Measurements from ENCODE around the gene OSER1.

OSER1 gene

GRCh38 chr20:44219170-44219730 is 8.7 kb upstream of the OSER1 start:
- no peak for TF ChIP-seq CTCF (IDR thresholded peaks at IDR 0.05; ENCODE audit: control insufficient read depth, extremely low read depth, insufficient read depth)
- H3K4me3 ChIP-seq (ENCODE audit: low read depth, low read length), result no peak overlapping the region
- DNase-seq (ENCODE audit: low read depth), result no peak

GRCh38 chr20:44218446-44218845 is 7.9 kb upstream of the OSER1 start:
- H3K4me3 ChIP-seq (ENCODE audit: low read depth, low read length), result no peak overlapping the region
- DNase-seq (ENCODE audit: low read depth), result no peak
- no peak for TF ChIP-seq CTCF (IDR thresholded peaks at IDR 0.05; ENCODE audit: control insufficient read depth, extremely low read depth, insufficient read depth)

GRCh38 chr20:44217342-44218092 is 6.9 kb upstream of the OSER1 start:
- TF ChIP-seq CTCF (IDR thresholded peaks at IDR 0.05; ENCODE audit: control insufficient read depth, extremely low read depth, insufficient read depth), result peak; percentile 97
- peak; percentile 49 for DNase-seq (ENCODE audit: low read depth)

GRCh38 chr20:44215125-44215524 is 4.6 kb upstream of the OSER1 start:
- H3K4me3 ChIP-seq (ENCODE audit: low read depth, low read length), result no peak overlapping the region
- peak; percentile 89 for TF ChIP-seq CTCF (IDR thresholded peaks at IDR 0.05; ENCODE audit: control insufficient read depth, extremely low read depth, insufficient read depth)
- DNase-seq (ENCODE audit: low read depth), result no peak

More at GRCh38 chr20:44217342-44218092, 6.9 kb upstream of the OSER1 start:
- H3K4me3 ChIP-seq (ENCODE audit: low read depth, low read length), result no peak overlapping the region

GRCh38 chr20:44212792-44213191 is 2.2 kb upstream of the OSER1 start:
- no peak for TF ChIP-seq CTCF (IDR thresholded peaks at IDR 0.05; ENCODE audit: control insufficient read depth, extremely low read depth, insufficient read depth)
- DNase-seq (ENCODE audit: low read depth), result no peak

GRCh38 chr20:44211177-44212039 is 837 bp upstream of the OSER1 start:
- H3K4me3 ChIP-seq (ENCODE audit: low read depth, low read length), result peak overlapping the region; percentile 85
- TF ChIP-seq CTCF (IDR thresholded peaks at IDR 0.05; ENCODE audit: control insufficient read depth, extremely low read depth, insufficient read depth), result no peak
- DNase-seq (ENCODE audit: low read depth), result no peak

More at GRCh38 chr20:44212792-44213191, 2.2 kb upstream of the OSER1 start:
- H3K4me3 ChIP-seq (ENCODE audit: low read depth, low read length), result no peak overlapping the region
